Gastrocnemius medialis (tissue), 4 donors: ENCODE data around the gene FOXK1.

ENCODE experiments used
- CTCF ChIP-seq, 5 experiments: fragments of 450-650 bp in 3 of 5; fragments of 200-600 bp in 2 of 5; sonication (generic) in 2 of 5; IDR thresholded peaks in 4 of 5; conservative IDR thresholded peaks in 1 of 5; 1 replicate in 4 of 5; 2 replicates in 1 of 5; pipeline ENCODE4 v1.5.1; 2016 to 2019; ENCODE audit warnings: antibody characterized with exemption in 5 of 5, mild to moderate bottlenecking in 3 of 5, moderate library complexity in 3 of 5
- POLR2A ChIP-seq, 2 donors: fragments of 450-650 bp; IDR thresholded peaks; one replicate each; pipeline ENCODE4 v1.6.1; 2017; ENCODE audit warnings: antibody characterized with exemption in 2 of 2, mild to moderate bottlenecking in 2 of 2, moderate library complexity in 2 of 2

GRCh38 chr7:4693749-4694148 is 11.7 kb downstream of the FOXK1 start:
- no peak for TF ChIP-seq POLR2A (IDR thresholded peaks at IDR 0.05)
- TF ChIP-seq CTCF (IDR thresholded peaks at IDR 0.05 in 4 of 5, conservative IDR thresholded peaks at IDR 0.05 in 1 of 5): no peak
